Activated gamma-delta T cell (primary cell): Measurements from ENCODE around the gene C2CD3.
"Not testable (repeated sequence)": the region's sequence is repeated elsewhere in the genome, so short reads cannot be mapped to it uniquely, and the experiment has no call there.

ENCODE experiments used
- DNase-seq: peaks from one replicate; lab custom pipeline; 2025; lab: John Stamatoyannopoulos, UW

C2CD3 gene

GRCh38 chr11:74112877-74113276 is 57.9 kb downstream of the C2CD3 start:
- DNase-seq, result no peak

- DNase-seq, result no peak
Observed at GRCh38 chr11:74106124-74106523, 64.7 kb downstream of the C2CD3 start.

- no peak for DNase-seq
Observed at GRCh38 chr11:74102321-74102720, 68.5 kb downstream of the C2CD3 start.

GRCh38 chr11:74100735-74101134 is 70.1 kb downstream of the C2CD3 start:
- no peak for DNase-seq

GRCh38 chr11:74100231-74100630 is 70.6 kb downstream of the C2CD3 start:
- no peak for DNase-seq

- no peak for DNase-seq
Observed at GRCh38 chr11:74097686-74098237, 73.0 kb downstream of the C2CD3 start.

GRCh38 chr11:74094393-74094792 is 76.4 kb downstream of the C2CD3 start:
- no peak for DNase-seq

- DNase-seq, result no peak
Observed at GRCh38 chr11:74092425-74092824, 78.4 kb downstream of the C2CD3 start.

- no peak for DNase-seq
Observed at GRCh38 chr11:74091549-74091948, 79.3 kb downstream of the C2CD3 start.

GRCh38 chr11:74090701-74091100 is 80.1 kb downstream of the C2CD3 start:
- no peak for DNase-seq

GRCh38 chr11:74086242-74086884 is 84.4 kb downstream of the C2CD3 start:
- DNase-seq, result no peak

GRCh38 chr11:74085542-74085892 is 85.3 kb downstream of the C2CD3 start:
- no peak for DNase-seq

- no peak for DNase-seq
Observed at GRCh38 chr11:74084796-74085541, 85.8 kb downstream of the C2CD3 start.

GRCh38 chr11:74083927-74084326 is 86.9 kb downstream of the C2CD3 start:
- DNase-seq, result not testable (repeated sequence)

- no peak for DNase-seq
Observed at GRCh38 chr11:74081428-74081827, 89.4 kb downstream of the C2CD3 start.

GRCh38 chr11:74077193-74077592 is 93.6 kb downstream of the C2CD3 start:
- DNase-seq, result no peak

GRCh38 chr11:74072721-74073120 is 98.1 kb downstream of the C2CD3 start:
- DNase-seq, result no peak

- DNase-seq, result no peak
Observed at GRCh38 chr11:74072286-74072685, 98.5 kb downstream of the C2CD3 start.

- no peak for DNase-seq
Observed at GRCh38 chr11:74070723-74071492, 99.9 kb downstream of the C2CD3 start.

GRCh38 chr11:74069146-74070046 is 101.4 kb downstream of the C2CD3 start:
- no peak for DNase-seq

GRCh38 chr11:74066663-74067062 is 104.1 kb downstream of the C2CD3 start:
- DNase-seq, result not testable (repeated sequence)

- DNase-seq, result not testable (repeated sequence)
Observed at GRCh38 chr11:74065534-74065933, 105.3 kb downstream of the C2CD3 start.
